ENCODE data around the gene DACH1.

GRCh38 chr13:71874458-71874857 lies 7.5 kb upstream of the DACH1 start:
- TF ChIP-seq POLR2A (IDR thresholded peaks at IDR 0.05): no peak
- TF ChIP-seq CTCF (IDR thresholded peaks at IDR 0.05): no peak
